Spinal cord (tissue), 10 donors: ENCODE measurements around the gene ARHGEF7. TPM values are rescaled to one million over a fixed set of nuclear protein-coding genes. Genes with fewer than 3 reads are reported as not detected.

Experiments
- DNase-seq, 6 donors: peaks; one replicate each; pipeline versions ENCODE4 v3.0.0 to v3.0.0-alpha.2; 2013 to 2015; ENCODE audit warnings: low spot score in 6 of 6, low read depth in 4 of 6
- H3K27ac ChIP-seq: one replicate; pipeline ENCODE4 v1.5.1; 2013; ENCODE audit warnings: low read depth, low read length, control low read depth
- H3K27me3 ChIP-seq: one replicate; pipeline ENCODE4 v1.6.1; 2013; ENCODE audit warnings: low read length; ENCODE audit not compliant: control insufficient read depth, insufficient read depth
- H3K36me3 ChIP-seq: one replicate; pipeline ENCODE4 v1.6.1; 2013; ENCODE audit warnings: low read length; ENCODE audit not compliant: control insufficient read depth, insufficient read depth
- H3K4me1 ChIP-seq: one replicate; pipeline ENCODE4 v1.6.1; 2013; ENCODE audit warnings: low read length; ENCODE audit not compliant: control insufficient read depth, insufficient read depth
- H3K4me3 ChIP-seq: one replicate; pipeline ENCODE4 v1.5.1; 2013; ENCODE audit warnings: low read depth, low read length, control low read depth
- H3K9me3 ChIP-seq: one replicate; pipeline ENCODE4 v1.6.1; 2013; ENCODE audit warnings: low read length; ENCODE audit not compliant: control insufficient read depth, insufficient read depth
- WGBS: methylation state at CpG from one replicate; pipeline ENCODE4 v1.1.5; 2013; ENCODE audit warnings: missing lambda C conversion rate; ENCODE audit not compliant: insufficient coverage; 5-methylcytosine and 5-hydroxymethylcytosine counted together
- polyA plus RNA-seq, 2 donors: library from polyadenylated mRNA; unstranded; fragments of 120-200 nt; gene quantifications; one replicate each; pipeline ENCODE4 v1.2.1, GENCODE V29; 2013; ENCODE audit not compliant: insufficient read length in 2 of 2
- total RNA-seq, 2 donors: library from RNA; depleted of rRNA in 1 of 2; stranded (reverse); fragments of 120-200 nt in 1 of 2; fragments of >200 nt in 1 of 2; gene quantifications; one replicate each; pipeline versions ENCODE4 v1.2.3 to v1.2.4, GENCODE V29; 2013 to 2014
- donor health status: healthy.

The ARHGEF7 gene
- total and polyA plus RNA-seq, 4 donors = 66.1 to 140 (median 120) TPM

GRCh38 chr13:111212517-111212873 lies 97.4 kb downstream of the ARHGEF7 start:
- peaks cover 4% of the 10 kb centered on the region for H3K36me3 ChIP-seq
- H3K4me1 ChIP-seq = peaks cover 42% of the 10 kb centered on the region
- no peaks in the 10 kb centered on the region for H3K27me3 ChIP-seq
- no peaks in the 10 kb centered on the region for H3K9me3 ChIP-seq
- no peak overlapping the region for H3K4me3 ChIP-seq
- WGBS = 15% methylated on average over 1 of the region's 4 CpGs
- H3K27ac ChIP-seq = peak overlapping the region; percentile 31
- no peak for DNase-seq

- no peak for DNase-seq
- 66% methylated on average over 13 of the region's 22 CpGs for WGBS
- Histone ChIP-seq H3K4me3 (no peak overlapping the region), H3K4me1 (peaks cover 38% of the 10 kb centered on the region), H3K9me3 (no peaks in the 10 kb centered on the region), H3K27ac (no peak overlapping the region), H3K36me3 (peaks cover 7% of the 10 kb centered on the region), H3K27me3 (no peaks in the 10 kb centered on the region)
Observed at GRCh38 chr13:111213964-111214726, 99.0 kb downstream of the ARHGEF7 start.

- H3K27ac ChIP-seq = no peak overlapping the region
- no peaks in the 10 kb centered on the region for H3K9me3 ChIP-seq
- WGBS = 54% methylated on average over 10 of the region's 19 CpGs
- H3K4me3 ChIP-seq = no peak overlapping the region
- H3K36me3 ChIP-seq = peaks cover 7% of the 10 kb centered on the region
- peaks cover 38% of the 10 kb centered on the region for H3K4me1 ChIP-seq
- no peak for DNase-seq
- no peaks in the 10 kb centered on the region for H3K27me3 ChIP-seq
Observed at GRCh38 chr13:111215081-111216047, 100.3 kb downstream of the ARHGEF7 start.

- Histone ChIP-seq H3K4me1 (peaks cover 34% of the 10 kb centered on the region), H3K9me3 (no peaks in the 10 kb centered on the region), H3K36me3 (peaks cover 7% of the 10 kb centered on the region), H3K27me3 (no peaks in the 10 kb centered on the region), H3K27ac (no peak overlapping the region), H3K4me3 (no peak overlapping the region)
- peak in 2 of 6 donors; percentile 64 to 72 for DNase-seq
- WGBS = 83% methylated on average over 9 of the region's 15 CpGs
Observed at GRCh38 chr13:111216166-111216960, 101.3 kb downstream of the ARHGEF7 start.

GRCh38 chr13:111217641-111218040 lies 102.5 kb downstream of the ARHGEF7 start:
- peaks cover 7% of the 10 kb centered on the region for H3K36me3 ChIP-seq
- no peak overlapping the region for H3K4me3 ChIP-seq
- 58% methylated on average over 12 of the region's 13 CpGs for WGBS
- no peak overlapping the region for H3K27ac ChIP-seq
- H3K4me1 ChIP-seq = peaks cover 25% of the 10 kb centered on the region
- no peak for DNase-seq
- no peaks in the 10 kb centered on the region for H3K27me3 ChIP-seq
- H3K9me3 ChIP-seq = no peaks in the 10 kb centered on the region

GRCh38 chr13:111219280-111219679 lies 104.2 kb downstream of the ARHGEF7 start:
- H3K27me3 ChIP-seq = no peaks in the 10 kb centered on the region
- H3K4me3 ChIP-seq = no peak overlapping the region
- 17% methylated on average over 2 of the region's 4 CpGs for WGBS
- peaks cover 4% of the 10 kb centered on the region for H3K36me3 ChIP-seq
- no peaks in the 10 kb centered on the region for H3K9me3 ChIP-seq
- H3K27ac ChIP-seq = no peak overlapping the region
- DNase-seq = no peak
- H3K4me1 ChIP-seq = peaks cover 22% of the 10 kb centered on the region

- H3K27ac ChIP-seq = no peak overlapping the region
- peaks cover 19% of the 10 kb centered on the region for H3K4me1 ChIP-seq
- no peaks in the 10 kb centered on the region for H3K9me3 ChIP-seq
Observed at GRCh38 chr13:111219950-111220349, 104.8 kb downstream of the ARHGEF7 start.

GRCh38 chr13:111225166-111225565 lies 110.1 kb downstream of the ARHGEF7 start:
- Histone ChIP-seq H3K36me3 (peaks cover 6% of the 10 kb centered on the region), H3K4me3 (no peak overlapping the region), H3K4me1 (peaks cover 8% of the 10 kb centered on the region), H3K27ac (no peak overlapping the region), H3K9me3 (no peaks in the 10 kb centered on the region), H3K27me3 (no peaks in the 10 kb centered on the region)
- DNase-seq = no peak
- 100% methylated on average over 3 of the region's 6 CpGs for WGBS

More at GRCh38 chr13:111219950-111220349, 104.8 kb downstream of the ARHGEF7 start:
- Histone ChIP-seq H3K4me3 (no peak overlapping the region), H3K36me3 (peaks cover 2% of the 10 kb centered on the region), H3K27me3 (no peaks in the 10 kb centered on the region)
- WGBS = 76% methylated on average over 6 of the region's 8 CpGs
- DNase-seq = no peak

GRCh38 chr13:111225810-111226546 lies 110.9 kb downstream of the ARHGEF7 start:
- WGBS = 94% methylated on average over 5 of the region's 7 CpGs

More at GRCh38 chr13:111225810-111226546, 110.9 kb downstream of the ARHGEF7 start:
- Histone ChIP-seq H3K36me3 (peaks cover 9% of the 10 kb centered on the region), H3K4me3 (no peak overlapping the region), H3K4me1 (peaks cover 12% of the 10 kb centered on the region), H3K9me3 (no peaks in the 10 kb centered on the region), H3K27ac (no peak overlapping the region), H3K27me3 (no peaks in the 10 kb centered on the region)
- no peak for DNase-seq
